ENCODE measurements around the gene DCTN4.

DNA sequence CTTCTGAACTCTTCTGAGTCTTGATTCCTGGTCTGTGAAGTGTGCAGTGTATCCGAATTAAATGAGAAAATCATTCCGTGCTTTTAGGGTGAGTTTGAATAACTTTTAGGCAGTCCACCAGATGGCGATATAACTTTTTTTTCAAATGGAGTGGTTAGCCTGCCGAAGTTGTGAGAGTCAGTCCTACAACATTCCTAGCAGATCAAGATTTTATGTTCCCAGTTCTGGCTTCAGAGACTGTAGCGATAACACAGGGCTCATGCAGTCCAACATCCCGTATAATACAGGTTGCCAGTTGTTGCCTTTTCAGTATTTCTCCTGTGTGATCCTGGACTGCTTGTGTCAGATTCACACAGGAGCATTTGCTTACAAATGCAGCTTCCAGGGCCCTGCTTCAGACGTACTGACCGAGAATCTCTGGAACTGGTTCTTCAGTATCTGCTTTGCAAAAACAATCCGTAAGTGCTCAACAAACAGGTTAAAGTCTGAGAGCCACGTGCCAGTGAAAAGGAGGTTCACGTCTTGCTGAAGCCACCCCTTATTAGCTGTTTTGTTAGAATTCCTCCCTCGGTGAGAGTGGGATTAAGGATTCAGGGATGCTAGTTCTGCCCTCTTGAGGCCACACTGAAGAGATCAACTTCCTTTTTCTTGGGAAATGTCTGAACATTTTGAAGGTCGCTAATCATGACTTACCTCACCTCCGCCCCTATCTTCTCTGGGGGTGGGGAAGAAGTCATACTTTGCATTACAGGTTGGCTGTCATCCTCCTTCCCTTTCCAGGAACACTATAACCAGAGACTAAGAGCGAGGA, 42.5 kb upstream of the DCTN4 start:
- TF ChIP-seq, protein P1, sequence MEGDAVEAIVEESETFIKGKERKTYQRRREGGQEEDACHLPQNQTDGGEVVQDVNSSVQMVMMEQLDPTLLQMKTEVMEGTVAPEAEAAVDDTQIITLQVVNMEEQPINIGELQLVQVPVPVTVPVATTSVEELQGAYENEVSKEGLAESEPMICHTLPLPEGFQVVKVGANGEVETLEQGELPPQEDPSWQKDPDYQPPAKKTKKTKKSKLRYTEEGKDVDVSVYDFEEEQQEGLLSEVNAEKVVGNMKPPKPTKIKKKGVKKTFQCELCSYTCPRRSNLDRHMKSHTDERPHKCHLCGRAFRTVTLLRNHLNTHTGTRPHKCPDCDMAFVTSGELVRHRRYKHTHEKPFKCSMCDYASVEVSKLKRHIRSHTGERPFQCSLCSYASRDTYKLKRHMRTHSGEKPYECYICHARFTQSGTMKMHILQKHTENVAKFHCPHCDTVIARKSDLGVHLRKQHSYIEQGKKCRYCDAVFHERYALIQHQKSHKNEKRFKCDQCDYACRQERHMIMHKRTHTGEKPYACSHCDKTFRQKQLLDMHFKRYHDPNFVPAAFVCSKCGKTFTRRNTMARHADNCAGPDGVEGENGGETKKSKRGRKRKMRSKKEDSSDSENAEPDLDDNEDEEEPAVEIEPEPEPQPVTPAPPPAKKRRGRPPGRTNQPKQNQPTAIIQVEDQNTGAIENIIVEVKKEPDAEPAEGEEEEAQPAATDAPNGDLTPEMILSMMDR (conservative IDR thresholded peaks at IDR 0.05; ENCODE audit: low read depth, low read length): peak; percentile 67
- TF ChIP-seq EZH2 (IDR thresholded peaks at IDR 0.05; ENCODE audit: low read length, unreplicated experiment) (no peak), EZH2phosphoT487 (IDR thresholded peaks at IDR 0.05; ENCODE audit: borderline replicate concordance, low read length) (no peak)

Data from PC-3 (cell line).